Large intestine (tissue), 3 donors: Measurements from ENCODE around the gene STXBP1. TPM values are rescaled to one million over a fixed set of nuclear protein-coding genes. Genes with fewer than 3 reads are reported as not detected.

Experiments
- DNase-seq, 2 donors: peaks; one replicate each; pipeline versions ENCODE4 v3.0.0 to v3.0.0-alpha.2; 2013
- H3K27ac ChIP-seq: one replicate; pipeline ENCODE4 v1.5.1; 2013; ENCODE audit warnings: low read length
- H3K27me3 ChIP-seq: 2 replicates; pipeline ENCODE4 v1.6.1; 2013; ENCODE audit warnings: low read length; ENCODE audit not compliant: control insufficient read depth, insufficient read depth
- H3K36me3 ChIP-seq: 2 replicates; pipeline ENCODE4 v1.6.1; 2013; ENCODE audit warnings: low read length; ENCODE audit not compliant: control insufficient read depth, insufficient read depth
- H3K4me1 ChIP-seq: one replicate; pipeline ENCODE4 v1.6.1; 2013; ENCODE audit warnings: low read length; ENCODE audit not compliant: control insufficient read depth, insufficient read depth
- H3K4me3 ChIP-seq: one replicate; pipeline ENCODE4 v1.5.1; 2013; ENCODE audit warnings: low read length
- H3K9me3 ChIP-seq: one replicate; pipeline ENCODE4 v1.6.1; 2013; ENCODE audit warnings: mild to moderate bottlenecking, low read depth, low read length, moderate library complexity; ENCODE audit not compliant: control insufficient read depth
- WGBS: methylation state at CpG from one replicate; pipeline ENCODE4 v1.1.5; 2013; ENCODE audit warnings: low lambda C conversion rate; ENCODE audit not compliant: insufficient coverage; 5-methylcytosine and 5-hydroxymethylcytosine counted together
- polyA plus RNA-seq: library from polyadenylated mRNA; unstranded; fragments of 120-200 nt; gene quantifications from one replicate; pipeline ENCODE4 v1.2.1, GENCODE V29; 2013

Gene STXBP1
- polyA plus RNA-seq, 1 donor: 32.2 TPM

DNA sequence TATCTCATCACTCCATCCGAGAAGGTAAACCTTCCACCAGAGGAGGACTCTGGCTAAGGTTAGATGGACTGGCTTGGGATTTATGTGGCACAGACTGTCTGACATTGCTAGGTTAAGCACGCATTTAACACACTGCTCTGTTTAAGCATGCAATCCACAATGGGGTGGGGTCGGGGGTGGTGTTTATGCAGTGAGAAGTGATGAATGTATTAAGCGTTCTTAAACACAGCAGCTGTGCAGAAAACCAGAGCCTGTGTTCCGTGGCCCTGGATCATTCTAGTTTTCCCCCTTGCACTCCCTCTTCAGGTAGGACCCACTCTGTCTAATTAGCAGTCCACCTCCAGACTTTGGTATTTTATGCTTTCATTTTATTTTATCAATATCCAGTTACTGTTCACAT, 46.4 kb downstream of the STXBP1 start:
- no peaks in the 10 kb centered on the region for H3K9me3 ChIP-seq
- H3K36me3 ChIP-seq: peaks cover 11% of the 10 kb centered on the region
- WGBS: no CpG with 5 or more reads among the region's 5 CpGs
- no peaks in the 10 kb centered on the region for H3K27me3 ChIP-seq
- H3K27ac ChIP-seq: no peak overlapping the region
- no peak overlapping the region for H3K4me3 ChIP-seq
- H3K4me1 ChIP-seq: no peaks in the 10 kb centered on the region
- no peak for DNase-seq

GRCh38 chr9:127660886-127661741, 49.0 kb downstream of the STXBP1 start:
- Histone ChIP-seq H3K27ac (peak overlapping the region; percentile 58), H3K9me3 (no peaks in the 10 kb centered on the region), H3K36me3 (peaks cover 26% of the 10 kb centered on the region), H3K4me1 (peaks cover 12% of the 10 kb centered on the region), H3K4me3 (no peak overlapping the region), H3K27me3 (no peaks in the 10 kb centered on the region)
- peak; percentile 55 to 74 for DNase-seq
- 83% methylated on average over 1 of the region's 13 CpGs for WGBS

DNA sequence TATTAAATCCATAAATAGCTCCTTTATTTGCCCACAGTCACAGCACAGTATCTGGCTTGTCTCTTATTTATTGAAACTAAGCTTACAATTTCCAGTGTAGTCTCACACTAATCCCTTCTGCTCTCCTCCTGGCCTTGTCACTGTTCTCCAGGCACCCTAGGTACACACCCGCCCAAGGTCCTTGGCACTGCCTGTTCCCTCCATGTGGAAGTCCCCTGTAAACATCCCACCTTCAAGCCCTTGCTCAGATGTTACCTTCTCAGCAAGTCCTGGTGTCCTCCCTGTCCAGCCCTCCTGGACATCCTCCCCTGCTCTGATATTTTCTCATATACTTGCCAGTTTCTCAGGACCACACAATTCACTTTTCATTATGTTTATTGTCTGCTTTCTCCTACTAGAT, 50.5 kb downstream of the STXBP1 start:
- no peak overlapping the region for H3K4me3 ChIP-seq
- peak; percentile 14 to 22 for DNase-seq
- H3K4me1 ChIP-seq: peaks cover 12% of the 10 kb centered on the region
- peaks cover 26% of the 10 kb centered on the region for H3K36me3 ChIP-seq
- no CpG with 5 or more reads among the region's 1 CpG for WGBS
- no peaks in the 10 kb centered on the region for H3K27me3 ChIP-seq
- peak overlapping the region; percentile 0 for H3K27ac ChIP-seq
- H3K9me3 ChIP-seq: no peaks in the 10 kb centered on the region

DNA sequence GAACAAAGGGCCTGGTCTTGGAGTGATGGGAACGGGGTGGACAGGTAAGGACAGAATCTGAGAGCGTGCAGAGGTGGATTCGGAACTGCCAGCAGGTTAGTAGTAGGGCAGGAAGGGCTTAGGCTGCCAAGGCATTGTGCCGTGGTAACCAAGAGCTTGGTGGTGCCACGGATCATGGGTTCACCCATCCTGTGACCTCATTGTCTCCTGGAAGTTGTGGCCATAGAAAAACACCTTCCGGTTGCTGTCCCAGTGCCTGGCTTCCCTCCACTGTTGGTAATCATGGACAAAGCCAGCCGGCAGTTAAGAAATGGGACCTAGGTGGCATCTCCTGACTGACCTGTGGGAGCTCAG, 52.2 kb downstream of the STXBP1 start:
- Histone ChIP-seq H3K36me3 (peaks cover 29% of the 10 kb centered on the region), H3K27ac (no peak overlapping the region), H3K4me3 (no peak overlapping the region), H3K4me1 (peaks cover 12% of the 10 kb centered on the region), H3K27me3 (no peaks in the 10 kb centered on the region), H3K9me3 (no peaks in the 10 kb centered on the region)
- no peak for DNase-seq
- WGBS: no CpG with 5 or more reads among the region's 7 CpGs

DNA sequence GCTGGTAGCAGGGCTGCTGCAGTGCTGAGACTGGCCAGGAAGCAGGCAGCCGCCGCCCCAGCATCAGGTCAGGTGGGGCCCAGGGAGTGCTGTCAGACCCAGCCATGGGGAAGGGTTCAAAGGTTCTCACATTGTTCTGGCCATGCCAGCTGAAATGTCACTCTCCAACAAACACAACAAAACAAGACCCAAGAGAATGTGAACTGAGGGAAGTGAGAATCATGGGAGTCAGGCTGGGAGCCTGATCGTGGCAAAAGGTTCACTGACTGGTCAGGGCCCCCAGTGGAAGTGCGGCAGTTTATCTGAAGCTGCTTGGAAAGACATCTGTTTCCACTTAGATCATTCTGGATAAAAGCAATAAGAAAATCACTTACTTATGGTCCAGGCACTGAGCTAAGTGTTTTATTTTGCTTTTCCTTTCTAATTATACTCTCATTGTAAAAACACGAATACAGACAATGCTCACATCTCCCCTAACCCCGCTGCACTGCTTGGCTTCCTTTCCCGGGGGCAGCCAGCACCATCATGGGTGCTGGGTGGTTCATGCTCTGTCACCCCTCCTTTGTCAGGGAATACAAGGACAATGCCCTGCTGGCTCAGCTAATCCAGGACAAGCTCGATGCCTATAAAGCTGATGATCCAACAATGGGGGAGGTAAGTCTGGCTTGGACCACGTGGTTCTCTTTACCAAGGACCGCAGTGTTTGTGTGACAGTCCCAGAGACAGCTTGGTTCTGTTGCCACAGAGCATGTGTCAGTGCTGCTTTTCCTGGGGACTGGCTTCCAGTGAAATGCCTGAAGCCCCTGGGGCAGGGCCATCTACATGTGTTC, 52.8 kb downstream of the STXBP1 start:
- peak overlapping the region; percentile 39 for H3K27ac ChIP-seq
- no peak overlapping the region for H3K4me3 ChIP-seq
- no peaks in the 10 kb centered on the region for H3K27me3 ChIP-seq
- 80% methylated on average over 1 of the region's 10 CpGs for WGBS
- no peaks in the 10 kb centered on the region for H3K9me3 ChIP-seq
- peaks cover 12% of the 10 kb centered on the region for H3K4me1 ChIP-seq
- DNase-seq: peak; percentile 30 to 65
- peaks cover 28% of the 10 kb centered on the region for H3K36me3 ChIP-seq

- no CpG with 5 or more reads among the region's 3 CpGs for WGBS
- H3K4me1 ChIP-seq: peaks cover 12% of the 10 kb centered on the region
- no peak overlapping the region for H3K27ac ChIP-seq
- H3K27me3 ChIP-seq: no peaks in the 10 kb centered on the region
- peaks cover 34% of the 10 kb centered on the region for H3K36me3 ChIP-seq
- H3K9me3 ChIP-seq: no peaks in the 10 kb centered on the region
- H3K4me3 ChIP-seq: no peak overlapping the region
- no peak for DNase-seq
Measured at GRCh38 chr9:127667127-127667844, 55.2 kb downstream of the STXBP1 start.

- WGBS: no CpG with 5 or more reads among the region's 18 CpGs
- Histone ChIP-seq H3K36me3 (peaks cover 34% of the 10 kb centered on the region), H3K27ac (no peak overlapping the region), H3K27me3 (no peaks in the 10 kb centered on the region), H3K9me3 (no peaks in the 10 kb centered on the region), H3K4me1 (peaks cover 12% of the 10 kb centered on the region), H3K4me3 (no peak overlapping the region)
- DNase-seq: no peak
Measured at GRCh38 chr9:127667906-127668305, 55.8 kb downstream of the STXBP1 start.

- H3K27me3 ChIP-seq: no peaks in the 10 kb centered on the region
- H3K9me3 ChIP-seq: no peaks in the 10 kb centered on the region
- no peak overlapping the region for H3K27ac ChIP-seq
- H3K4me1 ChIP-seq: no peaks in the 10 kb centered on the region
- WGBS: no CpG with 5 or more reads among the region's 7 CpGs
- peaks cover 29% of the 10 kb centered on the region for H3K36me3 ChIP-seq
- no peak for DNase-seq
- no peak overlapping the region for H3K4me3 ChIP-seq
Measured at GRCh38 chr9:127673234-127673633, 61.2 kb downstream of the STXBP1 start.

- peaks cover 40% of the 10 kb centered on the region for H3K36me3 ChIP-seq
- H3K27me3 ChIP-seq: no peaks in the 10 kb centered on the region
- H3K4me3 ChIP-seq: no peak overlapping the region
- H3K4me1 ChIP-seq: no peaks in the 10 kb centered on the region
- no peak overlapping the region for H3K27ac ChIP-seq
- WGBS: 92% methylated on average over 2 of the region's 12 CpGs
- no peak for DNase-seq
- no peaks in the 10 kb centered on the region for H3K9me3 ChIP-seq
Measured at GRCh38 chr9:127676638-127677037, 64.6 kb downstream of the STXBP1 start.

DNA sequence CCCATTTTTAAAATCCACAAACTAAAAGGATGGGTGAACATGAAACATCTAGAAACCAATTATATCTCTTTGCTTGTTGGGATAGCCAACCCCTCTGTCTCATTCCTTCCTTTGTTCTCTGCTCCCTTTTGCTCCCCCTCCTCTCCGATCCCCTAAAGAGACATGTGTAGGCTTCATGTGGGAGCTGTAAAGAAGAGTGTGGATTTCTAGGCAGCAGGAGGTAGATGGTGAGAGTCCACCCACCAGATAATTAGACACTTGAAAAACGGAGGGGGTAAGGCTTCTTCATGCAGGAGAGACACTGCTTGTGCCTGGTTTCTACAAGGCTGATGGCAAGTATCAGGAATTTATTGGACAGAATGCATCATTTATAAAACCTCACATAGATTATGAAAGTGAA, 67.4 kb downstream of the STXBP1 start:
- no peaks in the 10 kb centered on the region for H3K27me3 ChIP-seq
- no peak overlapping the region for H3K27ac ChIP-seq
- no peak for DNase-seq
- no CpG with 5 or more reads among the region's 2 CpGs for WGBS
- H3K4me1 ChIP-seq: no peaks in the 10 kb centered on the region
- H3K4me3 ChIP-seq: no peak overlapping the region
- peaks cover 41% of the 10 kb centered on the region for H3K36me3 ChIP-seq
- no peaks in the 10 kb centered on the region for H3K9me3 ChIP-seq
